ENCODE data around the gene TRAM2. TPM values are rescaled to one million over a fixed set of nuclear protein-coding genes. Genes with fewer than 3 reads are reported as not detected.
A peak's percentile ranks its signal among the peaks of the same experiment; 100 is the strongest.
"Not testable (repeated sequence)": the region's sequence is repeated elsewhere in the genome, so short reads cannot be mapped to it uniquely, and the experiment has no call there.

The TRAM2 gene
- total RNA-seq, 1 donor from 2014 or later: 24.3 TPM

DNA sequence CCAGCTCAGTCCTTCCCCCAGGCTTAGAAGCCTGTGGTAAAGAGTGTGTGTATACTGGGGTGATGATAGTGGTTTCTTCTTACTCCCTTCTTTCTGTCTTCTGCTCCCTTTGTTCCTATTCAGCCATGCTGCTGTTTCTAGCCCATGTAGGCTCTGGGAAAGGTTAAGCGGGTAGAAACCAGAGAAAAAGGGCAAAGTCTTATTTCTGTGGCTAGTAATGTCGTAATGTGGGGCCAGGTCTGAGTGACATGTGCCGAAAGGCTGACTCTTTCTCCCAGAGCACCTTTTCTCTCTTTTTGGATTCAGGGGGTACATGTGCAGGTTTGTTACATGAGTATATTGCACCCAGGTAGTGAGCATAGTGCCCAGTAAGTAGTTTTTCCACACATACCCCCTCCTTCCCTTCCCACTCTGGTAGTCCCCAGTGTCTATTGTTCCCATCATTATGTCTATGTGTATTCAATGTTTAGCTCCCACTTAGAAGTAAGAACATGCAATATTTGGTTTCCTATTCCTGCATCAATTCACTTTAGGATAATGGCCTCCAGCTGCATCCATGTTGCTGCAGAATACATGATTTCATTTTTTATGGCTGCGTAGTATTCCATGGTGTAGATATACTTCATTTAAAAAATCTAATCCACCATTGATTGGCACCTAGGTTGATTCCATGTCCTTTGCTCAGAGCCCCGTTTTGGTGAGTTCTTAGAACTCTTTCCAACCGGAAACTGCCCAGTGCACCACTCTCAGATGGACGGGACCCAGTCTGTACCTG, 82.4 kb downstream of the TRAM2 start:
- no peak for DNase-seq (ENCODE audit: low spot score)

DNA sequence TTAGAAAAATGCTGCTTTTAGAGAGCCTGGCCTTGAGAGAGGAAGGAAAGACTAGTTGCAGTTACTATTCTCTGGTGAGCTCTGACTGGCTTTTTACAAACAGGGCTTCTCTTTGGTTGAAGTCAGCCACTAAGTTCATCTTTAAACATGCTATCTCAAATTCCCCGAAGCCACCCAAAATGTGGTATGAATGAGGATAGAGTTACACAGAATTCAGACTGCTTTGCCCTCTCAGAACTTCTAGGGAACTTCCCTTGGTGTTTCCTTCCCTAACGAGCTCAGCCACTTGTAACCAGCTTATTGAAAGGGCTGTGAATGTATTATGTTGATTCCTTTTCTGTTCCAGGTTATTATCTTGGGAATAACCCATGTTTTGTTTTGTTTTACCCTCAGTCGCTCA, 83.2 kb downstream of the TRAM2 start:
- DNase-seq (ENCODE audit: low spot score): no peak

DNA sequence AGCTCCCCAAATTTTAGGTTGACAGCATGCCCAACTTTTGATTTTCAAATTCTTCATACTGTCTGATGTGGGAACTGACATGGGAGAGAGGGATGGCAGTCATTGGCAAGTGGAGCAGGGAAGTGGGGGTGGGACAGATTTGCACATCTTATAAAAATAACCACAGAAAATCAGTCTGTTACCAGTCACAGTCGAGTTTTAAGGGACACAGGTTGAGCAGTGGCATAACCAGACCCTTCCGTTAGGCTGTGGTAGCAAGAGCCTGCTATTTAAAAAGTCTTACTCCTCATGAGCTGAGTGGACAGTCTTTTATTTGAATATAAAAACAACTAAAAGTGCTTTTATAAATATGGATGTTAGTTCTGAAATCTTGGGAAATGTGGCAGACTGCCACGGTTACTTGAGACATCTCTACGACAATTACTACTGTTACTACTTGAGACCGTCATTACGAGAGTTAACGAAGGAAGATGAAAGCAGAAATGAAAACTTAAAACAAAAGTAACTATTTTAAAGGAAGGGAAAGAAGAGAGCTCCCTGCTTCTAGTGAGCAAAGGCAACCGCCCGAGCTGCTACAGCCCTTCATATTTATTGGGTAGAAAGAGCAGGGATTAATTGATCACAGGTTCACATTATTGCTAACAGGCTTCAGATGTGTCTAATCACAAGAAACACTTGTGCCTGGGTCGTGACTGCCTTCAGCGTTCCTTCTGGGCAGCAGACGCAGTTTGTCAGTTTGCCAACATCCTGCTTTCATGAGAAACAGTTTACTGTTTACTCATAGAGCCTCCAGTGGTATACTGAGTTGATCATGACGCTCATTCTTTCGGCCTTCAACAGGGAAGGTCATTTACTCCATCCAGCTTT, 85.4 kb downstream of the TRAM2 start:
- no peak for DNase-seq (ENCODE audit: low spot score)

DNA sequence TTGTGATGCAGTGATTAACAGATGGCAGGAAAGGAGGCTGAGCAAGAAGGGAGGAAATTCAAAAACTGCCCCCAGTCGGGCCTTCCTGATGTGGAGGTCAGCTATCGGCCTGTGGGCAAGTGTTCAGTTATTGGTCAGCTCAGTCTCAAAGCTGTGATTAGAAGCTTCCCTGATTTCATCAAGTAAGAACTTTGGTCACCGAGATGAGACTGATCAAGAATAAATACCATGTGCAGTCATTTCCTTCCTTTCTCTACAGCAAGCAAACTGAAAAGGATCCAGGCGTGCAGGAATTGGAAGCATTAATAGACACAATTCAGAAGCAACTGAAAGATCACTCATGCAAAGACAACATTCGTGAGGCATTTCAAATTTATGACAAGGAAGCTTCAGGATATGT, 87.0 kb downstream of the TRAM2 start:
- no peak for DNase-seq (ENCODE audit: low spot score)

DNA sequence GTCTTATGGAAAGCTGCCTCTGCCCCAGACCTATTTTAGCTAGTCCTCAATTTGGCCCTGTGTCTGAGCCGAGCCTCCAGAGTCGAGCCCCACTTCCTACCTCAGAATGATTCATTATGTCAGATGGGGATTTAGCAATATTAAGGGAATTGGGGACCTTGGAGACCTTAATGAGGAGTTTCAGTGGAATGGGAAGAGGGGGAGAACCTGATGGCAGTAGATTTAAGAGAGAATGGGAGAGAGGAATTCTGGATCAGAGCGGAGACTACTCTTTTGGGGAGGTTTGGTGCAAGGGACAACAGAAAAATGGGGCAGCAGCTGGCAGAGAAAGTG, 93.2 kb downstream of the TRAM2 start:
- no peak for DNase-seq (ENCODE audit: low spot score)

DNA sequence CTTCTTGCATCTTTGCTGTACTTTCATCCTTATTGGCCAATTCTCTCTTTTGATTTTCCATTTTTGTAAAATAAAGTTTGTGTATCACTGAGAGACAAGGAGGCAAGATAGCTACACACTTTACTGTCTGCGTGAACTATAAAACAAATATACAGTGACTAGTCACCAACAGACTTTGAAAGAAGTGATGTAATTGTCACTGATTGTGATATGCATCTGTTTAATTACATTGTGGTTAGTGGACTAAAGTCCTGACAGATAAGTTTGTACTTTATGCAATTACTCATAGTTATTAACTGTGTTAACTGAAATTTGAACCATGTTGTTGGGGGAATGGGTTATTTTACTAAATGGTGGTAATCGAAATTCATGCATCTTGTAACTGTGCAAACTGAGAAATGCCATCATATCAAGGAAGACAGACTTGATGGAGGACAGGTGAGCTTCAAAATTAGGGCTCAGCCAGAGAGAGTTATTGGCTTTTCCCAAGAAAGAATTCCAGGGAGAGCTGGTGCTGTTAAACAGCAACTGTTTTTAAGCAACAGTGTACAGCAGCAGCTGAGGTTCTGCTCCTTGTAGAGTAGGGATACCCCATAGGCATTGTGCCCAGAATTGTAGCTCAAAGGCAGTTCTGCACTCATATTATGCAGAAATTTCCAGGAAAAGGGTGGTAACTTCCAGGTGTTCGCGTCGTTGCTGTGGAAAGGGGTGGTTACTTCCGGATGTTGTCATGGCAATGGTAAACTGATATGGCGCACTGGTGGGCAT, 93.8 kb downstream of the TRAM2 start:
- no peak for DNase-seq (ENCODE audit: low spot score)

DNA sequence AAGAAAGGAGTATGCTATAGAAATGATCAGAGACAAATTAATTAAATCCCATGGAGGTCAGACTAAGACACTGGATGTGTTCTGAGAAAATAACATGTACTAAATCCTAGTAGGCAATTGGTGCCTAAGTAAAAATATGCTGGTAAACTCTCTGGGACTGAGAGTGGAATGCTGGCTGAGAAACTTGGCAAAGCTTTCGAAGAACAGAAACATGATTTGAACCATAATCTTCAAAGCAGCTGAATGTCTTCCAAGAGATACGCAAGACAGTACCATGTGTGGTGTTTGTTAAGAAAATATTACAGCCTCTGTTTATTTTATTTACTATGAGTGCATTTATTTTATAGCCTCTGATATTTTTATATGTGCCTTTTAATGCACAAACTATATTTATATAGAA, 101.6 kb downstream of the TRAM2 start:
- peak; percentile 86 for DNase-seq (ENCODE audit: low spot score)

DNA sequence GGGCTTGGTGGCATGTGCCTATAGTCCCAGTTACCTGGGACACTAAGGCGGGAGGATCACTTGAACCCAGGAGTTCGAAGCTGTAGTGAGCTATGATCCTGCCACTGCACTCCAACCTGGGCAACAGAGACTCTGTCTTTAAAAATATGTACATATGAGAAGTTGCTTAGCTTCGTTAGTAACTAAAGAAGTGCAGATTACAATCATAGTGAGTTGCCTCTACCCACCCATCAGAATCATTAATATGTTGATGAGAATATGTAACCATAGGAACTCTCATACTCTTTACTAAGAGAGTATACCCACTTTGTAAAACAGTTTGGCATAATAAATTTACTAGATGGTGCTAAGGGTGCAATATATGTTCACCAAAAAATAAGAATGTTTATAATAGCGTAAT, 102.7 kb downstream of the TRAM2 start:
- DNase-seq (ENCODE audit: low spot score): no peak

DNA sequence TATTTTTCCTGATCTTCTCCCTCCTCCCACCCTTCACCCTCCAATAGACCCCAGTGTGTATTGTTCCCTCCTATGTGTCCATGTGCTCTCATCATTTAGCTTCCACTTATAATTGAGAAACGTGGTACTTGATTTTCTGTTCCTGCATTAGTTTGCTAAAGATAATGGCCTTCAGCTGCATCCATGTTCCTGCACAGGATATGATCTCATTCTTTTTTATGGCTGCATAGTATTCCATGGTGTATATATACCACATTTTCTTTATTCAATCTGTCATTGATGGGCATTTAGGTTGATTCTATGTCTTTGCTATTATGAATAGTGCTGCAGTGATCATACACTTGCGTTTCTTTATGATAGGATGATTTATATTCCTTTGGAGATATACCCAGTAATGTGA, 115.7 kb downstream of the TRAM2 start:
- DNase-seq (ENCODE audit: low spot score): not testable (repeated sequence)

DNA sequence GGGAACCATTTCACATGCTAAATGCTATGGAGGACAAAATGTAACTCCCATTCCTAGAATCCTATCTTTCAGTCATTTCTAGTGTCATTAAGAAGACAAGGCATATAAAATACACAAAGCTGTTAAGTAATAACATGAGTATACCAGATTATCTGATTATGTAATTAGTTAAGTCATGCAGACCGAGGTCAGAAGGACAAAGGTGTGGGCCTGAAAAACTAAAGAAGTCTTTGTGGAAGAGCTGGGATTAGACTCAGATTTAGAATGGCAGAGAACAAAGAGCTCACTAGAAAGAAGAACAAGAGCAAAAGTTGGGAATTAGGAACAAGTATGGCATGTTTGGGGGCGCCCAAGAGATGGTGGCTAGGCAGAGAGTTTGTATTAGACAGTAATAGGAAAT, 119.8 kb downstream of the TRAM2 start:
- no peak for DNase-seq (ENCODE audit: low spot score)

DNA sequence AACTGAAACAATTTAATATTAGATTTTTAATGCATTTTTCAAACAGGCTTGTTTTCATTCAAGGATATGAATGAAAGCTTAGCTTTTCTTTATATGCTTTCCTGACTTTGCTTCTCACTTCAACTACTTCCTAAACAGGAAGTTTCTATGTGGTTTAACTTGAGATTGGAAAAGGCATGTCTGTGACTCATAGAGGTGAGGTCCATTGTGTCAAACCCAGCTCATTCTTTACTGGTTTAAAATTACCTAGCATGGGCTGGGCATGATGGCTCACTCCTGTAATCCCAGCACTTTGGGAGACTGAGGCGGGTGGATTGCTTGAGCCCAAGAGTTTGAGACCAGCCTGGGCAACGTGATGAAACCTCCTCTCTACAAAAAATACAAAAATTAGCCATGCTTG, 122.3 kb downstream of the TRAM2 start:
- no peak for DNase-seq (ENCODE audit: low spot score)

Other genes with a start within 250 kb of the TRAM2 start
- gene PAQR8, start 214.9 kb downstream of the TRAM2 start, total RNA-seq (ENCODE audit: insufficient read depth, low replicate concordance): 12.8 TPM
- gene EFHC1, start 156.7 kb downstream of the TRAM2 start, total RNA-seq (ENCODE audit: insufficient read depth, low replicate concordance): 44.1 TPM
- gene TMEM14A, start 94.1 kb upstream of the TRAM2 start, total RNA-seq (ENCODE audit: insufficient read depth, low replicate concordance): 26.0 TPM
- gene GSTA2, start 186.4 kb upstream of the TRAM2 start, total RNA-seq (ENCODE audit: insufficient read depth, low replicate concordance): 3.4 TPM
- not detected for gene GSTA1, start 226.8 kb upstream of the TRAM2 start, total RNA-seq (ENCODE audit: insufficient read depth, low replicate concordance)